Sigmoid colon (tissue), 3 donors: ENCODE data around the gene GADD45B.

ENCODE experiments used
- CTCF ChIP-seq, 4 experiments: fragments of 450-650 bp in 3 of 4; fragments of 200-600 bp in 1 of 4; IDR thresholded peaks; one replicate each; pipeline ENCODE4 v1.5.1; 2016 to 2019; ENCODE audit warnings: antibody characterized with exemption in 4 of 4, mild to moderate bottlenecking in 3 of 4, moderate library complexity in 2 of 4
- POLR2A ChIP-seq, 2 donors: fragments of 450-650 bp; IDR thresholded peaks; one replicate each; pipeline ENCODE4 v1.6.1; 2016; ENCODE audit warnings: antibody characterized with exemption in 2 of 2, mild to moderate bottlenecking in 2 of 2, moderate library complexity in 2 of 2

- no peak for TF ChIP-seq CTCF (IDR thresholded peaks at IDR 0.05)
- TF ChIP-seq POLR2A (IDR thresholded peaks at IDR 0.05): no peak
Observed at GRCh38 chr19:2483484-2484151, 7.7 kb downstream of the GADD45B start.
